ENCODE data around the gene FSTL4. TPM values are rescaled to one million over a fixed set of nuclear protein-coding genes. Genes with fewer than 3 reads are reported as not detected.

FSTL4 gene
- total and polyA plus RNA-seq, 2 of the 4 experiments (the other 2 are of a cell fraction) = 0.18 TPM; not detected in 1

DNA sequence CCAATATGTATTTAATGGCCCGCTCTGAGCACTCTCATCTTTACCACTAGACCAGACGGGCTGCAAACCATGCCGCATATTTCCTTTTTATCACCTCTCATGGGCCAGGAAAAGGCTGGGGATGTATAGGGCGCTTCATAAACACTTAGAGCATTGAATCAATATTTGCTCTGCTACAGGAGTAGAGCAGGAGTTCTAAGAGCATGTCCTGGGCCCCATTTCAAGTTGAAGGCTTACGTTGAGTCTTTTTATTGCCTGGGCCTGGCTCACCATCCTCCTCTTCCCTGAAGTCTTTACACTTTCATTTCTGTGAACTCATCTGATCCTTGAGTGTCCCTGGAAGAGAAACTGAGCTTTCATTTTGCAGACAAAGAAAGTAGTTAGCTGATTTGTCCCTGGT is 112.4 kb downstream of the FSTL4 start:
- Histone ChIP-seq H3K4me1 (ENCODE audit: control insufficient read depth, insufficient read depth, low read length) (no peaks in the 10 kb centered on the region), H3K9me3 (ENCODE audit: control insufficient read depth, insufficient read depth, low read length) (no peaks in the 10 kb centered on the region), H2BK20ac (ENCODE audit: low read depth, low read length) (no peak overlapping the region), H2AK5ac (ENCODE audit: low read depth, low read length) (no peak overlapping the region), H3K23ac (ENCODE audit: low read depth, low read length) (no peak overlapping the region), H4K20me1 (ENCODE audit: insufficient read depth, low read length) (no peaks in the 10 kb centered on the region), H3K4me3 (ENCODE audit: insufficient read depth, low read depth, low read length) (no peak overlapping the region), H2BK5ac (ENCODE audit: low read depth, low read length, poor library complexity, severe bottlenecking) (no peak overlapping the region), H3K27me3 (ENCODE audit: control insufficient read depth, insufficient read depth, low read length) (peaks cover 2% of the 10 kb centered on the region; the same call in 1 of the 2 replicates), H3K56ac (ENCODE audit: extremely low read depth, insufficient read depth, low read length) (no peak overlapping the region), H3K36me3 (ENCODE audit: control insufficient read depth, insufficient read depth, low read length) (no peaks in the 10 kb centered on the region), H2BK15ac (ENCODE audit: low read depth, low read length) (no peak overlapping the region), H2BK120ac (ENCODE audit: low read depth, low read length) (no peak overlapping the region), H3K4me2 (ENCODE audit: low read depth, low read length) (no peak overlapping the region), H4K5ac (ENCODE audit: low read depth, low read length) (no peak overlapping the region), H3K18ac (ENCODE audit: low read depth, low read length) (no peak overlapping the region), H4K91ac (ENCODE audit: insufficient read depth, low read depth, low read length) (no peak overlapping the region), H2AK9ac (replicated peaks; ENCODE audit: low read depth, low read length, poor library complexity) (no peak overlapping the region), H3K9me1 (ENCODE audit: insufficient read depth, low read length) (no peaks in the 10 kb centered on the region), H3K4ac (ENCODE audit: low read depth, low read length) (no peak overlapping the region), H4K8ac (ENCODE audit: low read depth in 2 of 2, low read length in 2 of 2) (no peak overlapping the region), H2AFZ (replicated peaks; ENCODE audit: low read length, poor library complexity) (no peak overlapping the region), H3K27ac (ENCODE audit: insufficient read depth, low read length) (no peak overlapping the region), H3K9ac (ENCODE audit: low read depth, low read length) (no peak overlapping the region), H3K14ac (replicated peaks; ENCODE audit: low read depth, low read length) (no peak overlapping the region), H3K79me1 (ENCODE audit: low read depth in 1 of 2, low read length in 2 of 2) (no peaks in the 10 kb centered on the region)
- in situ Hi-C loops (cut with MboI; ENCODE audit: low sequenced_read_pairs) (no loop called here), intact Hi-C loops (cut with micrococcal nuclease) (no loop called here), dilution Hi-C loops (cut with HindIII; ENCODE audit: low sequenced_read_pairs, unreplicated experiment) (no loop called here)
- ChIA-PET CTCF (no interaction called here), POLR2A (ENCODE audit: unreplicated experiment) (no interaction called here)
- DNase-seq (no peak), ATAC-seq (ENCODE audit: low read depth) (no peak)
- TF ChIP-seq BHLHE40 (IDR thresholded peaks at IDR 0.05; ENCODE audit: low read depth, low read length) = no peak
- TF ChIP-seq MAFK (IDR thresholded peaks at IDR 0.05; ENCODE audit: low read depth, low read length) = no peak
- no peak for TF ChIP-seq NFE2L2 (IDR thresholded peaks at IDR 0.05; ENCODE audit: low read depth, low read length)
- TF ChIP-seq, protein P1, sequence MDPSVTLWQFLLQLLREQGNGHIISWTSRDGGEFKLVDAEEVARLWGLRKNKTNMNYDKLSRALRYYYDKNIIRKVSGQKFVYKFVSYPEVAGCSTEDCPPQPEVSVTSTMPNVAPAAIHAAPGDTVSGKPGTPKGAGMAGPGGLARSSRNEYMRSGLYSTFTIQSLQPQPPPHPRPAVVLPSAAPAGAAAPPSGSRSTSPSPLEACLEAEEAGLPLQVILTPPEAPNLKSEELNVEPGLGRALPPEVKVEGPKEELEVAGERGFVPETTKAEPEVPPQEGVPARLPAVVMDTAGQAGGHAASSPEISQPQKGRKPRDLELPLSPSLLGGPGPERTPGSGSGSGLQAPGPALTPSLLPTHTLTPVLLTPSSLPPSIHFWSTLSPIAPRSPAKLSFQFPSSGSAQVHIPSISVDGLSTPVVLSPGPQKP (IDR thresholded peaks at IDR 0.05; ENCODE audit: borderline replicate concordance, low read depth, low read length) = no peak
- TF ChIP-seq CEBPB (IDR thresholded peaks at IDR 0.05; ENCODE audit: low read depth, low read length) = no peak
- no peak for TF ChIP-seq POLR2A (IDR thresholded peaks at IDR 0.05; ENCODE audit: low read depth, low read length)
- TF ChIP-seq, protein P2, sequence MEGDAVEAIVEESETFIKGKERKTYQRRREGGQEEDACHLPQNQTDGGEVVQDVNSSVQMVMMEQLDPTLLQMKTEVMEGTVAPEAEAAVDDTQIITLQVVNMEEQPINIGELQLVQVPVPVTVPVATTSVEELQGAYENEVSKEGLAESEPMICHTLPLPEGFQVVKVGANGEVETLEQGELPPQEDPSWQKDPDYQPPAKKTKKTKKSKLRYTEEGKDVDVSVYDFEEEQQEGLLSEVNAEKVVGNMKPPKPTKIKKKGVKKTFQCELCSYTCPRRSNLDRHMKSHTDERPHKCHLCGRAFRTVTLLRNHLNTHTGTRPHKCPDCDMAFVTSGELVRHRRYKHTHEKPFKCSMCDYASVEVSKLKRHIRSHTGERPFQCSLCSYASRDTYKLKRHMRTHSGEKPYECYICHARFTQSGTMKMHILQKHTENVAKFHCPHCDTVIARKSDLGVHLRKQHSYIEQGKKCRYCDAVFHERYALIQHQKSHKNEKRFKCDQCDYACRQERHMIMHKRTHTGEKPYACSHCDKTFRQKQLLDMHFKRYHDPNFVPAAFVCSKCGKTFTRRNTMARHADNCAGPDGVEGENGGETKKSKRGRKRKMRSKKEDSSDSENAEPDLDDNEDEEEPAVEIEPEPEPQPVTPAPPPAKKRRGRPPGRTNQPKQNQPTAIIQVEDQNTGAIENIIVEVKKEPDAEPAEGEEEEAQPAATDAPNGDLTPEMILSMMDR (conservative IDR thresholded peaks at IDR 0.05; ENCODE audit: low read depth, low read length) = no peak
- no peak for TF ChIP-seq FOS (IDR thresholded peaks at IDR 0.05; ENCODE audit: low read depth, low read length)
- TF ChIP-seq SMC3 (IDR thresholded peaks at IDR 0.05; ENCODE audit: low read depth, low read length) = no peak
- TF ChIP-seq MXI1 (IDR thresholded peaks at IDR 0.05; ENCODE audit: borderline replicate concordance, low read depth, low read length) = no peak
- TF ChIP-seq CHD1 (IDR thresholded peaks at IDR 0.05; ENCODE audit: low read depth, low read length) = no peak
- no peak for TF ChIP-seq RCOR1 (IDR thresholded peaks at IDR 0.05; ENCODE audit: insufficient replicate concordance, low read length)
- no peak for TF ChIP-seq RAD21 (IDR thresholded peaks at IDR 0.05; ENCODE audit: low read length)
- no peak for TF ChIP-seq MAZ (IDR thresholded peaks at IDR 0.05; ENCODE audit: borderline replicate concordance, low read depth, low read length)
- TF ChIP-seq, protein P3, sequence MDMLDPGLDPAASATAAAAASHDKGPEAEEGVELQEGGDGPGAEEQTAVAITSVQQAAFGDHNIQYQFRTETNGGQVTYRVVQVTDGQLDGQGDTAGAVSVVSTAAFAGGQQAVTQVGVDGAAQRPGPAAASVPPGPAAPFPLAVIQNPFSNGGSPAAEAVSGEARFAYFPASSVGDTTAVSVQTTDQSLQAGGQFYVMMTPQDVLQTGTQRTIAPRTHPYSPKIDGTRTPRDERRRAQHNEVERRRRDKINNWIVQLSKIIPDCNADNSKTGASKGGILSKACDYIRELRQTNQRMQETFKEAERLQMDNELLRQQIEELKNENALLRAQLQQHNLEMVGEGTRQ (IDR thresholded peaks at IDR 0.05; ENCODE audit: low read depth, low read length) = no peak
- BruUV-seq (replicated peaks) = no TSS peak
- no CpG with 5 or more reads among the region's 5 CpGs for WGBS, 2 experiments (ENCODE audit: extremely low coverage in 2 of 2, insufficient read length in 1 of 2)

Measured in IMR-90 (cell line).